Measurements from ENCODE around the gene KREMEN1. TPM values are rescaled to one million over a fixed set of nuclear protein-coding genes. Genes with fewer than 3 reads are reported as not detected.

Gene KREMEN1
- total and polyA plus RNA-seq, 3 experiments from 2014 or later = 0.16 to 0.28 TPM; not detected in 1

DNA sequence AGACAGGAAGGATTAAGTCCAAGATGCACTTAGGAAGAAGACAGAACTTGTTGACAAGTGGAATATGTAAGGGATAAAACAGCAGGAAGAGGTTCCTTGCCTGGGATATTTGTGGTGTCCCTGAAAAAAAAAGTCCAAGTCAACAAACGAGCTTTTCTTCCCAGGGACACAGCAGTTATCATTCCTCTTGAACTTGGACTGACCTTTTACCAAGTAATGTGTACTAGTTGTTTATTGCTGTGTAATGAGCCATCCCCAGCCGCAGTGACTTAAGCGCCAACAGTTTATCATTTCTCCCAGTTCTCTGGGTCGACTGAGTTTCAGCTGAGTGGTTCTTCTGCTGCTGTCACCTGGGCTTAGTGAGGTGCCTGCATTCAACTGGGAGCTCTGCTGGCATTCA lies 37.0 kb downstream of the KREMEN1 start:
- no peak for DNase-seq
- Mint-ChIP-seq H3K27ac (no peak overlapping the region), H3K27me3 (peaks cover 13 to 42% of the 10 kb centered on the region in 2 donors), H3K9me3 (no peaks in the 10 kb centered on the region), H3K4me3 (no peak overlapping the region), H3K36me3 (no peaks in the 10 kb centered on the region), H3K4me1 (no peaks in the 10 kb centered on the region)
- Histone ChIP-seq H3K4me1 (ENCODE audit: insufficient read depth, low read length) (no peaks in the 10 kb centered on the region), H3K9me3 (ENCODE audit: low read length) (no peaks in the 10 kb centered on the region), H3K27ac (ENCODE audit: low read depth, low read length) (no peak overlapping the region), H3K4me3 (ENCODE audit: low read length) (no peak overlapping the region), H3K36me3 (ENCODE audit: insufficient read depth, low read length) (no peaks in the 10 kb centered on the region), H3K27me3 (ENCODE audit: insufficient read depth, low read length, poor library complexity, severe bottlenecking) (no peaks in the 10 kb centered on the region)
- ChIA-PET CTCF (no interaction called here), POLR2A (no interaction called here)

GRCh38 chr22:29110946-29111345 lies 38.1 kb downstream of the KREMEN1 start:
- no peaks in the 10 kb centered on the region for H3K9me3 ChIP-seq (ENCODE audit: low read length)
- Mint-ChIP-seq H3K27me3 (peaks cover 13 to 54% of the 10 kb centered on the region in 2 donors), H3K4me3 (no peak overlapping the region), H3K9me3 (no peaks in the 10 kb centered on the region), H3K36me3 (no peaks in the 10 kb centered on the region), H3K4me1 (no peaks in the 10 kb centered on the region), H3K27ac (peak overlapping the region in 1 of 8 donors; percentile 16)
- no peak overlapping the region for H3K4me3 ChIP-seq (ENCODE audit: low read length)
- H3K27me3 ChIP-seq (ENCODE audit: insufficient read depth, low read length, poor library complexity, severe bottlenecking) = no peaks in the 10 kb centered on the region
- no peaks in the 10 kb centered on the region for H3K4me1 ChIP-seq (ENCODE audit: insufficient read depth, low read length)
- ChIA-PET POLR2A (no interaction called here), CTCF (no interaction called here)
- no peak overlapping the region for H3K27ac ChIP-seq (ENCODE audit: low read depth, low read length)
- DNase-seq = no peak
- no peaks in the 10 kb centered on the region for H3K36me3 ChIP-seq (ENCODE audit: insufficient read depth, low read length)

DNA sequence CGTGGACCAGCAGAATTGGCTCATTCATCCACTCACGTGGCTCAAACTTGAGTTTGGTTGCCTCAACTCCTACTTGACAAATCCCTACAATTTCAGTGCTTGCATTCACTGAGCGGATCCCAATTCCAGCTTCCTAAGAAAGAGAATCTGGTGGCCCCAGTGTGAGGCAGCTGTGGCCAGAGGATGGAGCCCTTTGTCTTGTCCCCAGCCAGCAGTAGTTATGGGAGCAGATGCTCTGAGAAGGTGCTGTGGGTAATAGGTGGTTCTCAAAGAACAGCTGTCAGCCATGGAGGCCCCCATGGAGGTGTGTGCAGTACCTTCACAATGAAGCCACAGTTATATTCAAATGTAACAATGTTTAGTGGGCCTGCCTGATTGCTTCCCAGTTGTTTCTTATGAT lies 39.3 kb downstream of the KREMEN1 start:
- Mint-ChIP-seq H3K4me3 (no peak overlapping the region), H3K36me3 (no peaks in the 10 kb centered on the region), H3K27me3 (peaks cover 13 to 61% of the 10 kb centered on the region in 2 donors), H3K4me1 (no peaks in the 10 kb centered on the region), H3K27ac (no peak overlapping the region), H3K9me3 (peaks cover 0 to 1% (median 0%) of the 10 kb centered on the region in 5 donors)
- ChIA-PET CTCF (no interaction called here), POLR2A (no interaction called here)
- H3K27ac ChIP-seq (ENCODE audit: low read depth, low read length) = no peak overlapping the region
- H3K36me3 ChIP-seq (ENCODE audit: insufficient read depth, low read length) = no peaks in the 10 kb centered on the region
- DNase-seq = no peak
- no peaks in the 10 kb centered on the region for H3K27me3 ChIP-seq (ENCODE audit: insufficient read depth, low read length, poor library complexity, severe bottlenecking)
- no peaks in the 10 kb centered on the region for H3K9me3 ChIP-seq (ENCODE audit: low read length)
- H3K4me1 ChIP-seq (ENCODE audit: insufficient read depth, low read length) = no peaks in the 10 kb centered on the region
- H3K4me3 ChIP-seq (ENCODE audit: low read length) = no peak overlapping the region

DNA sequence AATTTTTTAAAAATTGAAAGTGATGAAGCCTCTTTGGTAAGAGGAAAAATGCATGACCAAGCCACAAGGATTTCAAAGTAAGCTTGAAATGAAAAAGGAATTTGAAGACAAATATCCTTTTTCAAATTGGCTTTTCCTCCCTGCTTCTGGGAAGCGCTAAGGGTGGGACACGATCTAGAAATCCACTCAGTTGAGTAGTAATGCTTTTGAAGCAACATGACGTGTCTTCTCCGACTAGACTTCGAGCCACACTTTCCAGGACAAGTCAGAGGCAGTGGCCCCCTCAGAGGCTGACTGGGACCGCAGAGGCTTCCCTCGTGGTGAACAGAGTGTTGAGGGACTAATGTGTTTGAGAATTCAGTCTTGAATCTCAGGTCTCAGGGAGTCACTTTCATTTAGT lies 39.8 kb downstream of the KREMEN1 start:
- Mint-ChIP-seq H3K9me3 (peaks cover 0 to 1% (median 0%) of the 10 kb centered on the region in 5 donors), H3K4me3 (no peak overlapping the region), H3K27ac (no peak overlapping the region), H3K36me3 (no peaks in the 10 kb centered on the region), H3K4me1 (no peaks in the 10 kb centered on the region), H3K27me3 (peaks cover 15 to 64% of the 10 kb centered on the region in 2 donors)
- H3K9me3 ChIP-seq (ENCODE audit: low read length) = no peaks in the 10 kb centered on the region
- no peaks in the 10 kb centered on the region for H3K36me3 ChIP-seq (ENCODE audit: insufficient read depth, low read length)
- H3K4me1 ChIP-seq (ENCODE audit: insufficient read depth, low read length) = no peaks in the 10 kb centered on the region
- POLR2A ChIA-PET = no interaction called here
- no peak overlapping the region for H3K4me3 ChIP-seq (ENCODE audit: low read length)
- DNase-seq = no peak
- CTCF ChIA-PET = no interaction called here
- H3K27ac ChIP-seq (ENCODE audit: low read depth, low read length) = no peak overlapping the region
- H3K27me3 ChIP-seq (ENCODE audit: insufficient read depth, low read length, poor library complexity, severe bottlenecking) = no peaks in the 10 kb centered on the region

DNA sequence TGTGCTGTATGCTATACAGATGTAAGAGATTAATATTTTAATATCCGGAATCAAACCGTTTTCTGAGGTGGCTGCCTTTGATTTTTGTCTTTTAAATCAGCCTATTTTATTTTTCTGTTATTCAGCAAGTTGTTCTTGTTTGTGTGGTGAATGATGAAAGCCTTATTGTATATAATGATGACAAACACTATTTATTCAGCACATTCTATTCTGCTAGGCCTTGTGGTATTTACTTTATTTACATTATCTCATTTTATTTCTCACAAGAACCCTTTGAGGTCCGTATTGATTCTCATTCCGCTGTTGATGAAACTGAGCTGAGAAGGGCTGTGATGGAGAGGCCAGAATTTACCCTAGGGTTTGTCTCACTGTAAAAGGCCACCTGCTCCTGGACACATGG lies 40.5 kb downstream of the KREMEN1 start:
- H3K36me3 Mint-ChIP-seq = no peaks in the 10 kb centered on the region
- POLR2A ChIA-PET = no interaction called here
- no peaks in the 10 kb centered on the region for H3K4me1 Mint-ChIP-seq
- no peak overlapping the region for H3K27ac ChIP-seq (ENCODE audit: low read depth, low read length)
- no peak overlapping the region for H3K4me3 Mint-ChIP-seq
- H3K9me3 Mint-ChIP-seq = peaks cover 0 to 1% (median 0%) of the 10 kb centered on the region in 5 donors
- no peaks in the 10 kb centered on the region for H3K9me3 ChIP-seq (ENCODE audit: low read length)
- H3K4me1 ChIP-seq (ENCODE audit: insufficient read depth, low read length) = no peaks in the 10 kb centered on the region
- CTCF ChIA-PET = no interaction called here
- no peaks in the 10 kb centered on the region for H3K36me3 ChIP-seq (ENCODE audit: insufficient read depth, low read length)
- H3K27me3 Mint-ChIP-seq = peaks cover 14 to 67% of the 10 kb centered on the region in 2 donors
- H3K27ac Mint-ChIP-seq = no peak overlapping the region
- no peaks in the 10 kb centered on the region for H3K27me3 ChIP-seq (ENCODE audit: insufficient read depth, low read length, poor library complexity, severe bottlenecking)
- no peak overlapping the region for H3K4me3 ChIP-seq (ENCODE audit: low read length)
- DNase-seq = no peak

- H3K4me1 ChIP-seq (ENCODE audit: insufficient read depth, low read length) = no peaks in the 10 kb centered on the region
- H3K36me3 Mint-ChIP-seq = no peaks in the 10 kb centered on the region
- H3K36me3 ChIP-seq (ENCODE audit: insufficient read depth, low read length) = no peaks in the 10 kb centered on the region
- H3K27ac ChIP-seq (ENCODE audit: low read depth, low read length) = no peak overlapping the region
- no peaks in the 10 kb centered on the region for H3K27me3 ChIP-seq (ENCODE audit: insufficient read depth, low read length, poor library complexity, severe bottlenecking)
- H3K27me3 Mint-ChIP-seq = peaks cover 10 to 68% of the 10 kb centered on the region in 2 donors
- DNase-seq = no peak
- H3K27ac Mint-ChIP-seq = no peak overlapping the region
- no peaks in the 10 kb centered on the region for H3K9me3 ChIP-seq (ENCODE audit: low read length)
- no peaks in the 10 kb centered on the region for H3K4me1 Mint-ChIP-seq
- POLR2A ChIA-PET = no interaction called here
- H3K9me3 Mint-ChIP-seq = peaks cover 0 to 1% (median 0%) of the 10 kb centered on the region in 5 donors
- CTCF ChIA-PET = no interaction called here
- no peak overlapping the region for H3K4me3 Mint-ChIP-seq
- no peak overlapping the region for H3K4me3 ChIP-seq (ENCODE audit: low read length)
Measured at GRCh38 chr22:29114392-29114791, 41.6 kb downstream of the KREMEN1 start.

GRCh38 chr22:29115682-29116288 lies 43.0 kb downstream of the KREMEN1 start:
- POLR2A ChIA-PET = no interaction called here
- Mint-ChIP-seq H3K4me3 (no peak overlapping the region), H3K27me3 (peaks cover 14 to 66% of the 10 kb centered on the region in 2 donors), H3K36me3 (peaks cover 0 to 4% (median 2%) of the 10 kb centered on the region in 3 donors), H3K4me1 (no peaks in the 10 kb centered on the region), H3K9me3 (peaks cover 0 to 7% (median 3%) of the 10 kb centered on the region in 5 donors), H3K27ac (peak overlapping the region in 1 of 8 donors; percentile 1)
- H3K27me3 ChIP-seq (ENCODE audit: insufficient read depth, low read length, poor library complexity, severe bottlenecking) = no peaks in the 10 kb centered on the region
- H3K4me3 ChIP-seq (ENCODE audit: low read length) = no peak overlapping the region
- CTCF ChIA-PET = no interaction called here
- H3K36me3 ChIP-seq (ENCODE audit: insufficient read depth, low read length) = no peaks in the 10 kb centered on the region
- no peaks in the 10 kb centered on the region for H3K9me3 ChIP-seq (ENCODE audit: low read length)
- no peak overlapping the region for H3K27ac ChIP-seq (ENCODE audit: low read depth, low read length)
- DNase-seq = no peak
- no peaks in the 10 kb centered on the region for H3K4me1 ChIP-seq (ENCODE audit: insufficient read depth, low read length)

GRCh38 chr22:29116397-29117123 lies 43.7 kb downstream of the KREMEN1 start:
- Histone ChIP-seq H3K27ac (ENCODE audit: low read depth, low read length) (no peak overlapping the region), H3K36me3 (ENCODE audit: insufficient read depth, low read length) (no peaks in the 10 kb centered on the region), H3K27me3 (ENCODE audit: insufficient read depth, low read length, poor library complexity, severe bottlenecking) (no peaks in the 10 kb centered on the region), H3K4me1 (ENCODE audit: insufficient read depth, low read length) (no peaks in the 10 kb centered on the region), H3K9me3 (ENCODE audit: low read length) (no peaks in the 10 kb centered on the region), H3K4me3 (ENCODE audit: low read length) (no peak overlapping the region)
- DNase-seq = peak in 2 of 5 donors; percentile 2 to 5
- POLR2A ChIA-PET = no interaction called here
- peaks cover 14 to 65% of the 10 kb centered on the region in 2 donors for H3K27me3 Mint-ChIP-seq
- peaks cover 0 to 4% (median 2%) of the 10 kb centered on the region in 3 donors for H3K36me3 Mint-ChIP-seq
- no peaks in the 10 kb centered on the region for H3K4me1 Mint-ChIP-seq
- peaks cover 0 to 7% (median 3%) of the 10 kb centered on the region in 5 donors for H3K9me3 Mint-ChIP-seq
- H3K27ac Mint-ChIP-seq = peak overlapping the region in 1 of 8 donors; percentile 6
- CTCF ChIA-PET = no interaction called here
- H3K4me3 Mint-ChIP-seq = no peak overlapping the region
